Measurements from ENCODE around the gene RICTOR. TPM values are rescaled to one million over a fixed set of nuclear protein-coding genes. Genes with fewer than 3 reads are reported as not detected.

RICTOR gene
- total and polyA plus RNA-seq, 4 donors, result 4.9 to 102 (median 19.7) TPM

GRCh38 chr5:38961691-38962090 is 112.5 kb downstream of the RICTOR start:
- no peak for TF ChIP-seq CTCF (IDR thresholded peaks at IDR 0.05; ENCODE audit: control extremely low read depth, extremely low read depth)
- Histone ChIP-seq H3K36me3 (ENCODE audit: control insufficient read depth in 4 of 4, insufficient read depth in 4 of 4, low read length in 4 of 4) (peaks cover 3 to 28% (median 10%) of the 10 kb centered on the region in 4 donors), H3K4me1 (ENCODE audit: control insufficient read depth in 5 of 5, insufficient read depth in 5 of 5, low read length in 5 of 5) (peaks cover 0 to 4% (median 0%) of the 10 kb centered on the region in 5 donors), H3K27ac (ENCODE audit: low read depth in 1 of 2, low read length in 1 of 2) (no peak overlapping the region), H3K4me3 (no peak overlapping the region), H3K9me3 (ENCODE audit: control insufficient read depth in 4 of 4, insufficient read depth in 3 of 4, low read length in 3 of 4) (no peaks in the 10 kb centered on the region), H3K27me3 (ENCODE audit: control insufficient read depth in 3 of 3, insufficient read depth in 3 of 3, low read length in 2 of 3) (no peaks in the 10 kb centered on the region), H3K9ac (ENCODE audit: insufficient read depth in 1 of 2, low read length in 2 of 2) (no peak overlapping the region)
- ATAC-seq (ENCODE audit: insufficient read depth, low FRiP score) (no peak), DNase-seq (no peak)
- WGBS, 2 donors, result 84 to 91% methylated on average over 2 of the region's 2 CpGs

GRCh38 chr5:38953426-38954012 is 120.7 kb downstream of the RICTOR start:
- H3K36me3 ChIP-seq (ENCODE audit: control insufficient read depth in 4 of 4, insufficient read depth in 4 of 4, low read length in 4 of 4), result peaks cover 12 to 48% (median 30%) of the 10 kb centered on the region in 4 donors
- TF ChIP-seq CTCF (IDR thresholded peaks at IDR 0.05; ENCODE audit: control extremely low read depth, extremely low read depth), result no peak
- no peak overlapping the region for H3K4me3 ChIP-seq
- H3K27me3 ChIP-seq (ENCODE audit: control insufficient read depth in 3 of 3, insufficient read depth in 3 of 3, low read length in 2 of 3), result no peaks in the 10 kb centered on the region
- 91 to 95% methylated on average over 4 of the region's 4 CpGs for WGBS, 2 donors
- no peaks in the 10 kb centered on the region for H3K9me3 ChIP-seq (ENCODE audit: control insufficient read depth in 4 of 4, insufficient read depth in 3 of 4, low read length in 3 of 4)
- ATAC-seq (ENCODE audit: insufficient read depth, low FRiP score) (no peak), DNase-seq (no peak)
- H3K9ac ChIP-seq (ENCODE audit: insufficient read depth in 1 of 2, low read length in 2 of 2), result no peak overlapping the region
- no peak overlapping the region for H3K27ac ChIP-seq (ENCODE audit: low read depth in 1 of 2, low read length in 1 of 2)
- no peaks in the 10 kb centered on the region for H3K4me1 ChIP-seq (ENCODE audit: control insufficient read depth in 5 of 5, insufficient read depth in 5 of 5, low read length in 5 of 5)

GRCh38 chr5:38948501-38948900 is 125.7 kb downstream of the RICTOR start:
- TF ChIP-seq CTCF (IDR thresholded peaks at IDR 0.05; ENCODE audit: control extremely low read depth, extremely low read depth), result no peak

GRCh38 chr5:38944282-38944681 is 129.9 kb downstream of the RICTOR start:
- H3K27ac ChIP-seq (ENCODE audit: low read depth in 1 of 2, low read length in 1 of 2), result no peak overlapping the region
- H3K9ac ChIP-seq (ENCODE audit: insufficient read depth in 1 of 2, low read length in 2 of 2), result no peak overlapping the region
- no peak for TF ChIP-seq CTCF (IDR thresholded peaks at IDR 0.05; ENCODE audit: control extremely low read depth, extremely low read depth)
- H3K4me1 ChIP-seq (ENCODE audit: control insufficient read depth in 5 of 5, insufficient read depth in 5 of 5, low read length in 5 of 5), result peaks cover 0 to 18% (median 0%) of the 10 kb centered on the region in 5 donors
- no peaks in the 10 kb centered on the region for H3K9me3 ChIP-seq (ENCODE audit: control insufficient read depth in 4 of 4, insufficient read depth in 3 of 4, low read length in 3 of 4)
- DNase-seq (no peak), ATAC-seq (ENCODE audit: insufficient read depth, low FRiP score) (no peak)
- H3K4me3 ChIP-seq, result no peak overlapping the region
- WGBS, 2 donors, result 74 to 92% methylated on average over 4 of the region's 4 CpGs
- peaks cover 9 to 39% (median 29%) of the 10 kb centered on the region in 4 donors for H3K36me3 ChIP-seq (ENCODE audit: control insufficient read depth in 4 of 4, insufficient read depth in 4 of 4, low read length in 4 of 4)
- no peaks in the 10 kb centered on the region for H3K27me3 ChIP-seq (ENCODE audit: control insufficient read depth in 3 of 3, insufficient read depth in 3 of 3, low read length in 2 of 3)

More at GRCh38 chr5:38948501-38948900, 125.7 kb downstream of the RICTOR start:
- H3K27ac ChIP-seq (ENCODE audit: low read depth in 1 of 2, low read length in 1 of 2), result no peak overlapping the region
- no peak overlapping the region for H3K4me3 ChIP-seq
- H3K4me1 ChIP-seq (ENCODE audit: control insufficient read depth in 5 of 5, insufficient read depth in 5 of 5, low read length in 5 of 5), result no peaks in the 10 kb centered on the region
- H3K36me3 ChIP-seq (ENCODE audit: control insufficient read depth in 4 of 4, insufficient read depth in 4 of 4, low read length in 4 of 4), result peaks cover 13 to 56% (median 28%) of the 10 kb centered on the region in 4 donors
- no peaks in the 10 kb centered on the region for H3K27me3 ChIP-seq (ENCODE audit: control insufficient read depth in 3 of 3, insufficient read depth in 3 of 3, low read length in 2 of 3)
- DNase-seq (no peak), ATAC-seq (ENCODE audit: insufficient read depth, low FRiP score) (no peak)
- H3K9ac ChIP-seq (ENCODE audit: insufficient read depth in 1 of 2, low read length in 2 of 2), result no peak overlapping the region
- no peaks in the 10 kb centered on the region for H3K9me3 ChIP-seq (ENCODE audit: control insufficient read depth in 4 of 4, insufficient read depth in 3 of 4, low read length in 3 of 4)
